DND-41 (cell line): ENCODE data around the gene NTF4.

Source experiments
- CTCF ChIP-seq: IDR thresholded peaks from 2 replicates; pipeline ENCODE4 v1.5.1; 2012; ENCODE audit warnings: borderline replicate concordance, low read length, moderate library complexity, mild to moderate bottlenecking; ENCODE audit not compliant: poor library complexity, severe bottlenecking; ENCODE audit errors: extremely low read depth
- EZH2 ChIP-seq: IDR thresholded peaks from 3 replicates; pipeline ENCODE4 v1.6.1; 2012; ENCODE audit warnings: borderline replicate concordance, low read depth, mild to moderate bottlenecking, moderate library complexity, low read length, inconsistent platforms; ENCODE audit not compliant: severe bottlenecking

GRCh38 chr19:49101160-49101559, 36.5 kb upstream of the NTF4 start:
- TF ChIP-seq EZH2 (no peak), CTCF (no peak)
